BJ (cell line): ENCODE measurements around the gene DOCK4. TPM values are rescaled to one million over a fixed set of nuclear protein-coding genes. Genes with fewer than 3 reads are reported as not detected.

Source experiments
- CTCF ChIA-PET: fragments of 350-600 bp; formaldehyde crosslinking; extraction: SDS; loops from one replicate; lab custom pipeline; 2021; ENCODE audit warnings: antibody characterized with exemption, inconsistent platforms; lab: Yijun Ruan, JAX
- POLR2A ChIA-PET: fragments of 300-600 bp; sonication (Branson Sonifier 250); formaldehyde crosslinking; extraction: SDS; loops from one replicate; lab custom pipeline; 2021; ENCODE audit warnings: antibody characterized with exemption; lab: Charles Lee
- DNase-seq: peaks from one replicate; pipeline ENCODE4 v3.0.0-alpha.2; 2011; ENCODE audit warnings: low read depth
- H3K27me3 ChIP-seq: 2 replicates; pipeline ENCODE4 v1.6.0; 2011; ENCODE audit warnings: low read length; ENCODE audit not compliant: control insufficient read depth, insufficient read depth
- H3K36me3 ChIP-seq: 2 replicates; pipeline ENCODE4 v1.5.1; 2011; ENCODE audit warnings: low read length; ENCODE audit not compliant: control insufficient read depth, insufficient read depth
- H3K4me3 ChIP-seq: 2 replicates; pipeline ENCODE4 v1.5.1; 2011; ENCODE audit warnings: low read depth, mild to moderate bottlenecking, control low read depth, low read length
- CTCF ChIP-seq: IDR thresholded peaks from 2 replicates; pipeline ENCODE4 v1.5.1; 2011; ENCODE audit warnings: low read depth, mild to moderate bottlenecking, control low read depth, inconsistent platforms, low read length, moderate library complexity; ENCODE audit not compliant: insufficient read depth
- polyA plus RNA-seq: library from polyadenylated mRNA; depleted of rRNA; stranded (reverse); fragments of >200 nt; gene quantifications from 2 replicates; pipeline ENCODE4 v1.2.3, GENCODE V29; 2011

DOCK4 gene
- polyA plus RNA-seq, 1 experiment = 0.15 TPM

- TF ChIP-seq CTCF = no peak
- DNase-seq = no peak
- ChIA-PET CTCF (no interaction called here), POLR2A (no interaction called here)
- Histone ChIP-seq H3K4me3 (no peak overlapping the region), H3K27me3 (no peaks in the 10 kb centered on the region), H3K36me3 (no peaks in the 10 kb centered on the region)
Observed at GRCh38 chr7:111787741-111788140, 418.5 kb downstream of the DOCK4 start.

DNA sequence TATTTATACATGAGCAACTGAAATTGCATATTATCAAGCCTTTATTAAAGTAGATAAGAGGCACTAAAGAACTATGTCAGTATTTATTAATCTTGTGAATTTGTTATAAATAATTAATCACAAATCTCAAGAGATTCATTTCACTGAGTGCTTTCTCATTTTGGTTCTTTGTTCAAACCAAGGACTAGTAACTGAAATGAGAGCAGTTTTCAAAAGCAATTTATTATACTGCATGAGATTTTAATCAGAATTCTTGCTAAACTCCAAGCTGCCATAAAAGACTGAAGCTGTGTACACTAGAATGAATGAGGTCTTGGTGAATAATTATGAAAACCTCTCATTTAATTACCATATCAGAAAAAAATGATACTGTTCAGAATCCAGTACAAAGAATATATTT is 419.1 kb downstream of the DOCK4 start:
- CTCF ChIA-PET = interaction anchor here (1.0 kb wide), 1 partner anchor 66 kb away, joined by 3 read pairs; no protein-coding TSS in a partner anchor
- POLR2A ChIA-PET = no interaction called here
- no peak for TF ChIP-seq CTCF

GRCh38 chr7:111785076-111785475 is 421.1 kb downstream of the DOCK4 start:
- H3K27me3 ChIP-seq = no peaks in the 10 kb centered on the region
- H3K36me3 ChIP-seq = no peaks in the 10 kb centered on the region
- ChIA-PET CTCF (no interaction called here), POLR2A (no interaction called here)
- no peak for TF ChIP-seq CTCF
- no peak overlapping the region for H3K4me3 ChIP-seq
- no peak for DNase-seq

More for the DNA sequence above, 419.1 kb downstream of the DOCK4 start:
- DNase-seq = no peak
- H3K27me3 ChIP-seq = no peaks in the 10 kb centered on the region
- H3K4me3 ChIP-seq = no peak overlapping the region
- no peaks in the 10 kb centered on the region for H3K36me3 ChIP-seq

- Histone ChIP-seq H3K36me3 (no peaks in the 10 kb centered on the region), H3K27me3 (no peaks in the 10 kb centered on the region), H3K4me3 (no peak overlapping the region)
- ChIA-PET CTCF (no interaction called here), POLR2A (no interaction called here)
- no peak for DNase-seq
- no peak for TF ChIP-seq CTCF
Observed at GRCh38 chr7:111784296-111784695, 421.9 kb downstream of the DOCK4 start.

DNA sequence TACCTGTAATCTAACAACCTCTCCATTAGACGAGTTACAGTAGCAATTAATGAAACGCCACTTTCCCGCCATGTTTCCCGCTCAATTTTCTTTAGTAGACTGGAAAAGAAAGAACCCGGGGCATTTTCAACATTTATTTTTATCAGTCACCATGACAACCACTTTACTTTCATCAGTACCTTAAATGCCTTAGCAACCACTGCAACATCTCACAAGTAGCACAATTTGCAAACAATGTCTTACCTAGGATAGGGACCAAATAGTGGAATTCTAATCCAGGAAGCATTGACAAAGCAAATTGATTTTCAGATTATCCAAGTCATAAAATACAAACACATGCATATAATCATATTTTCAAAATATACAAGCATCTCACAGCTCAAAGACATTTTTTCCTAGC is 422.3 kb downstream of the DOCK4 start:
- Histone ChIP-seq H3K4me3 (no peak overlapping the region), H3K36me3 (no peaks in the 10 kb centered on the region), H3K27me3 (no peaks in the 10 kb centered on the region)
- ChIA-PET CTCF (no interaction called here), POLR2A (no interaction called here)
- DNase-seq = no peak
- no peak for TF ChIP-seq CTCF
